MM.1S (cell line): ENCODE data around the gene PTPRA.

Experiments used
- EZH2phosphoT487 ChIP-seq: fragments of 300-600 bp; sonication (generic); IDR thresholded peaks from 2 replicates; pipeline ENCODE4 v1.6.1; 2018; ENCODE audit warnings: antibody characterized with exemption, low read length
- TF ChIP-seq, protein P1 (sequence below): fragments of 300-600 bp; sonication (generic); IDR thresholded peaks from 2 replicates; pipeline ENCODE4 v1.5.1; 2016; ENCODE audit warnings: antibody characterized with exemption, low read length, mixed read lengths

DNA sequence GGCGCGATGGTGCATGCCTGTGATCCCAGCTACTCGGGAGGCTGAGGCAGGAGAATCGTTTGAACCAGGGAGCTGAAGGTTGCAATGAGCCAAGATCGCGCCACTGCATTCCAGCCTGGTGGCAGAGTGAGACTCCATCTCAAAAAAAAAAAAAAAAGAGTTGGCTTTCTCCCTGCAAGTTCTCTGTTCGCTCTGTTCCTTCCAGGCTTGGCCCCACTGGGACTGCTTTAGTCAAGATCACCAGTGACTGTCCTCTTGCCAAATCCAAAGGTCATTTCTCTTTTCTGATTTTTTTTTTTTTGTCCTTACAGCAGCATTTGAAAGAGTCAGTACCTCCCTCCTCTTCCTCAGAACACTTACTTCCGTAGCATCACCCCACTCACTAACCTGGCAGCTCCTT lies 159.3 kb downstream of the PTPRA start:
- TF ChIP-seq, protein P1, sequence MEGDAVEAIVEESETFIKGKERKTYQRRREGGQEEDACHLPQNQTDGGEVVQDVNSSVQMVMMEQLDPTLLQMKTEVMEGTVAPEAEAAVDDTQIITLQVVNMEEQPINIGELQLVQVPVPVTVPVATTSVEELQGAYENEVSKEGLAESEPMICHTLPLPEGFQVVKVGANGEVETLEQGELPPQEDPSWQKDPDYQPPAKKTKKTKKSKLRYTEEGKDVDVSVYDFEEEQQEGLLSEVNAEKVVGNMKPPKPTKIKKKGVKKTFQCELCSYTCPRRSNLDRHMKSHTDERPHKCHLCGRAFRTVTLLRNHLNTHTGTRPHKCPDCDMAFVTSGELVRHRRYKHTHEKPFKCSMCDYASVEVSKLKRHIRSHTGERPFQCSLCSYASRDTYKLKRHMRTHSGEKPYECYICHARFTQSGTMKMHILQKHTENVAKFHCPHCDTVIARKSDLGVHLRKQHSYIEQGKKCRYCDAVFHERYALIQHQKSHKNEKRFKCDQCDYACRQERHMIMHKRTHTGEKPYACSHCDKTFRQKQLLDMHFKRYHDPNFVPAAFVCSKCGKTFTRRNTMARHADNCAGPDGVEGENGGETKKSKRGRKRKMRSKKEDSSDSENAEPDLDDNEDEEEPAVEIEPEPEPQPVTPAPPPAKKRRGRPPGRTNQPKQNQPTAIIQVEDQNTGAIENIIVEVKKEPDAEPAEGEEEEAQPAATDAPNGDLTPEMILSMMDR = no peak
- no peak for TF ChIP-seq EZH2phosphoT487
